HG02798 (cell line): ENCODE data around the gene VDR.

Experiments used
- ATAC-seq: cut with Tn5 transposase; IDR thresholded peaks from one replicate; pipeline ENCODE4 v1.9.1; 2021; ENCODE audit warnings: mild to moderate bottlenecking; ENCODE audit not compliant: unreplicated experiment, poor library complexity

The VDR gene

GRCh38 chr12:47801170-47801903 lies 103.5 kb downstream of the VDR start:
- ATAC-seq: no peak

GRCh38 chr12:47800582-47800981 lies 104.2 kb downstream of the VDR start:
- ATAC-seq: no peak

- no peak for ATAC-seq
Observed at GRCh38 chr12:47799357-47799955, 105.3 kb downstream of the VDR start.

GRCh38 chr12:47798382-47798948 lies 106.3 kb downstream of the VDR start:
- ATAC-seq: no peak

- ATAC-seq: peak; percentile 79
Observed at GRCh38 chr12:47797441-47797840, 107.4 kb downstream of the VDR start.

- no peak for ATAC-seq
Observed at GRCh38 chr12:47795814-47796411, 108.9 kb downstream of the VDR start.

- no peak for ATAC-seq
Observed at GRCh38 chr12:47795121-47795813, 109.5 kb downstream of the VDR start.

GRCh38 chr12:47794679-47795078 lies 110.1 kb downstream of the VDR start:
- ATAC-seq: no peak

GRCh38 chr12:47793015-47793681 lies 111.6 kb downstream of the VDR start:
- ATAC-seq: no peak

GRCh38 chr12:47791874-47792273 lies 112.9 kb downstream of the VDR start:
- no peak for ATAC-seq
